Measurements from ENCODE around the gene ZNF394.

Gene ZNF394

DNA sequence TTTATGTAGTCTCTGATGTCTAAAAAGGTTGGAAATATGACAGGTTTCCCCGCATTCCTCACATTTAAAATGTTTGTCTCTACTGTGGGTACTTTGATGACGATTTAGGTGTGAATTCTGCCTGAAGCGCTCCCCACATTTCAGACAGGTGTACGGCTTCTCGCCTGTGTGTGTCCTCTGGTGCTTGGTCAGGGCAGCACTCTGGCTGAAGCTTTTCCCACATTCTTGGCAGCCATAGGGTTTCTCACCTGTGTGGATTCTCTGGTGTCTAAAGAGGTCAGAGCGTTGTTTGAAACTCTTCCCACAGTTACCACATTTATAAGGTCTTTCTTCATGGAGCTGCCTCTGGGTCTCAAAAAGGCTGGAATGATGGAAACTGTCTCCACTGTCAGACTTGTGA, 6.3 kb downstream of the ZNF394 start:
- no peak for DNase-seq

DNA sequence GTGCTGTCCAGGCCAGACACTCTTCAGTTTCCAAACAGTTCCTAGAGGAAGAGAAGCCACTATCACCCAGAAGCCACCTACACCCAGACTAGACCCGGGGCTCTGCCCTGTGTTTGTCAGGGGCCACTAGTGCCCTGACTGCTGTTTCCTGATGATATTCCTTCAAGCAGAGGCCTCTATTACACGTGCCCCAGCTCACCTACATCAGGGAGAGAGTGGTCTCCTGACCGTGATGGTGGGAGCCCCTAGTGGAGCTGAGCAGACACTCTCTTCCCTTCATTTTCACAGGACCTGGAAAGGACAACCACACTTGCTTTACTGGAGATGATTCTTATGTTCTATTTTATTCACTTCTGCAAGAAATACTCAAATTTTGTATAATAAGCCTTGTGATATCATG, 9.2 kb downstream of the ZNF394 start:
- no peak for DNase-seq

DNA sequence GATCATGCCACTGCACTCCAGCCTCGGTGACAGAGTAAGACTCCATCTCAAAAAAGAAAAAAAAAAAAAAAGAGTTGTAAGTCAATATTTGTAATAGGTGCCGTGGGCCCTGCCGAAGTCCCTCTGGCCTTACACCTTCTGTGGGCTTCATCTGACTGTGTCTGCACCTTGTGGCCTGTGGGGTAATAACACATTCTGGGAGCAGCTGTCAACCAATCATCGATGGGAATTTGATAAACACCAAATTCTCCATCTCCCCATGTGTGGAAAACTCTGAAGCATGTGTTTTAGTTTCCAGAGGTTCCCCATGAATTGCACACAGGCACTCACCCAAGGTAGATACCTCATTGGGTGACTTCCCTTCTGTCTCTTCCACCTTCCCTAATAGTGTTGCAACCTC, 10.8 kb downstream of the ZNF394 start:
- no peak for DNase-seq

DNA sequence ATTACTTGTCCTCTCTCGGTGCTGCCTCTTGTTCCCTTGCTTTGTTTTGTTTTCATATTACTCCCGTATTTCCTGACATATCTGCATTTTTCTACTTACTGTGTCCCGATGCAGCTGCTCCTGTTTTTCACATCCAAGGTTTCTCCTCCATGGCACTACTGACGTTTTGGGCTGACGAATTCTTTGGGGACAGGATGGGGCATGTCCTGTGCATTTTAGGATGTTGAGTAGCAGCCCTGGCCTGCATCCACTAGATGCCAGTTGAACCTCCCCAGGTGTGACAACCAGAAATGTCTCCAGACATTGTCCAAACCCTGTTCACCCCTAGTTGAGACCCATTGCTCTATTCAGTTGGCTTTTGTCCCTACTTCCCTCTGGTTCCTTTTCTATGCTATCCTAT, 15.0 kb downstream of the ZNF394 start:
- DNase-seq: no peak

DNA sequence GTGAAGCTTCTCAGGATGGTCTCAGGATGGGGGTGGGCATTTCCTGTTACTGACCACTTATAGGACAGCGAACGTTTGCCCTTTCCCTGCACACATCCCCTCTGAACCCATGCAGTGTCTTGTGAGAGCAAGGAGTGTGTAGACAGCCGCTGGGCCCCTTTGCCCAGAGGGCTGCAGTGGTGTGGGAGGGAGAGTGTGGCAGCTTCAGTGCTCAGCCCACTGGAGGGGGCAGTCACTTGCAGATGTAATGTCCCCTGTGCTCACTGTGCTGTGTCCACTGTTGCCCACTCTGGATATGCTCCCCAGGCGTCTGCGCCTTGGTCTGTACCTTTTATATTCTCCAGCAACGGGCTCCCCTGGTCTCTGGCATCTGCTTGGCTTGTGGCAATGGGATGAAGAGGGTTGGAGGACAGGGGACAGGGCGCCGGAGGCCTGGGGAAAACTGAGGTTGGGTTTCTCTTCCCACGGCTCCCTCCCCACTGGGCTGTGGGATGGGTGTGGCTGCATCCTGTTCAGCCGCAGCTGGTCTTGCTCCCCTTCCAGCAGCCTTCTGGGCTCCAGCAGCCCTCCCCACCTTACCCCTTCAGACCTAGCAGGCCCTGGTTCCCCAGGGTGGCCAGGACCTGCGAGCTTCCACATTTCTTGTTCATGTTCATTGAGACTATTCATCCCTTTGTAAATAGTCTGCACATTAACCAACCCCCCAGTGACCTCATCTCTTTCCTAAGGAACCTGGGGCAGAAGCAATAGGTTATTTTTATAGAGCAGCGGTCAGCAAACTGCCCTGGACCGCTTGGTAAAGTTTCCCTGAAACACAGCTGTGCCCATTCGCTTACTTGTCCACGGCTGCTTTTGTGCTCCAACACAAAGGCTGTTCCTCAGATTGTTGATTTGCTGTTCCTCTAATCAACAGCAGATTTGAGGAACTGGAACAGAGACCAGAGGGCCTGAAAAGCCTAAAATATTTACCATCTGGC, 21.3 kb downstream of the ZNF394 start:
- DNase-seq: no peak

DNA sequence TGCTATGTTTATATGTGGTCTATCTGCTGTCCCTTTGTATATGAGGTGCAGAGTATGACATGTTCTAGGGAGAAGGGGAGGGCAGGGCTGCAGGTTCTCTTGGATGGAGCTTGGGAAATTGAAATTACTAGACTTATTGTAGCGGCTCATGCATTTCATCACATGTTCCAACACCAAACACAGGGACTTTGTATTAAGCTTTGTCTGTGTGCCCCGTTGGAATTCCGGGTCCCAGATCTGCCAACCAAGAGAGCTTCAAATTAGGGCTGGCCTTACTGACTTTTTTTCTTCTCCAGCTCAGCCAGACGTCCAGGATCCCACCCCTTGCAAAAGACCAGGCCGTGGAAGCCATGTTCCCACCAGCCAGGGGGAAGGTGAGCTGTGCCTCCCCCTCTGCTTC, 24.0 kb downstream of the ZNF394 start:
- DNase-seq: no peak

DNA sequence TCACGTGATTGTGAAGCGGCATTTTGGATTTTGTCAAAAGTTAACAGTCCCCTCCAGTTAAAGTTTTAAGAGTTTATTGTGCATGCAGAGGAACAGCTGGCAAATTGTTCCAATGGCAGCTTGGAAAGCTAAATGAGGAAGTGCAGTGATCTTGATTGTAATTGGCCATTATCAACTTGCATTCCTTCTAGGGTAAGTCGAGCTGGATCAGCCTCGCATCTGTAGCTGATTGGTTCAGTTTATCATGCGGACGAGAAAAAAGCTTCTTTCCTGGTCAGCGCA, 26.8 kb downstream of the ZNF394 start:
- DNase-seq: no peak

DNA sequence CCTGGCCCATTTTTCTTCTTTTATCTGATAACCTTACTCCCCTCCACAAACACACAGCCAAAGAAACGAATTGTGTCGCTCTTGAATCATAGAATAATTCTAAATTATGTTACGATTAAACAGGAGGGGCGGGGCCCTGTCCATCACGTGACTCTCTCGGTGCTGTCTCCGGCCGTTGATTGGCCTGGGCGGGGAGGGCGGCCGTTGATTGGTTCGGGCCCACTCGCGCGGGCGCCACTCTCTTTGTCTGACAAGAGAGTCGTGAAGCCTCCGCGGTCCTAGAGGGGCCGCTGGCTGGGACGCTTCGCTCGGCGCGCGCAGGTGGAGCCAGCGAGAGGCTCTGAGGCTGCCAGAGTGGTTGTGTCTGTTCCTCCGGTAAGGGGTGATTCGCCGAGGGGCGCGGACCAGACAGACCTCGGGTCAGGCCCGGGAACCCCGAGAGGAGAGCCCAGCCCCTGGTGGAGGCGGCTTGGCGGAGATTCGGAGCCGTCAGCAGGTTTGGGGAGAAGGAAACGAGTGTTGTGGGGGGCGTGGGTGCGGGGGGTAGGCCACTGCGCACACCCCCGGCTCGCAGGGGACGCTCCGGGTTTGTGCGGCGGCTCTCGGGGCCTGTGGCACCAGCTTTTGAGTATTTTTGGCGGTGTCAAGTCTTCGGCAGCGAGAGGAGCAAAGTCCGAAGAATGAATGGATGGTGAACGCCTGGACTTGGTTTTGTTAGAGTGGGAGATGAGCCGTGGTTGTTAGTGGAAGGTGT, 27.3 kb downstream of the ZNF394 start, which contains the start of gene ZNF789:
TSS of gene ZNF789 (plus strand) at position 330 of the 754 bp plus-strand sequence. CDS start 3,567 bp downstream, outside the sequence.
- peak; percentile 59 to 97 (median 94) for DNase-seq

DNA sequence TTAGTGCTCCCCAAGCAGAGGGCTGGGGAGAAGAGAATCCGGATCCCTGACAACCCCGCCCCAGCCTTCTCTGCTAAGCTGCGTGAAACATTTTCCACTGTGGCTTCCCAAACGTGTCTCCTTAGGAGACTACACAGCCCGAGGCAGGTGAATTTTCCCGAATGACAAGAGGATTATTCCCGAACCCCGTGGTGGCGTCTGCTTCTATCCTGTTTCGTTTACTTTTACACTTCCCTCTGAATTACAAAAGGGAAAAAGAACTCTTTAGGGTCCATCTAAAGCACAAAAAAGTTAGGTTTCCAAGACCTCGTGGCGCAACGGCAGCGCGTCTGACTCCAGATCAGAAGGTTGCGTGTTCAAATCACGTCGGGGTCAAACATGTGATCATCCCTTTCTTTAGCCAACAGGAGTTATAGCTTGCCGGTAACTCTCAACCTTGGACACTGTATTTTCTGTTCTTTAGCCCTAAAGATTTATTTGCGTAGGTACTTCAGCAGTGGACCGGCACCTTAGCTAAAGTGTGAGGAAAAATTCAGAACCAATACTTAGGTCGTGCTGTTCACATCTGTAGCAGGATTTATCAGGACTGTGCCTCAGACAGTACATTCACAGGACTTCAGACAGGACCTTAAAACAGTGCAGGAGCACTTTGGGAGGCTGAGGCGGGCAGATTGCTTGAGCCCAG, 30.6 kb downstream of the ZNF394 start:
- DNase-seq: no peak

DNA sequence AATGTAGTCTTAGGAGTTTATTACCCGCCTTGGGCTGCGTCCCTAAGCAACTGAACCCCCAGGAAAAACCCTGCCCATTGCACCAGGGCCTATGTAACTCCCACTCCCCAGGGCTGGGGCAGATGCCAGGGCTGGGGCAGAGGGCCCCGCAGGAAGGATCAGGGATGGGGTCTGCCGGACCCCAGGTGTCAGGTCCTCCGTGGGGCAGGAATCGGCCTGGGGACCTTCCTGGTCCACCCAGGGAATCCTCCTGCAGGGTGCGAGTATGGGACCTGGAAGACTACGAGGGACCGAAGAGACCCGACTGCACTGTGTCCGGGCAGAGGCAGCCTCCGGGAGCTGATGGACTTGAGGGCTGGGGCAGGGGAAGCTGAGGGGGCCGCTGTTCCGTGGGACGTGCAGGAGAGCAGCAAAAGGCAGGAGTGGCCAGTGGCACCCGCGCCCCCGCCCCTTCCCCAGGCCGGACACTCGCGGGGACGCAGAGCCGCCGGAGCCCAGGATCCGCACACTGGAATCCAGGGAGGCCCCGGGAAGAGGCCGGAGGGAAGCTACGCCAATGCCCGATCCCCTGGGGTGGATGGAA, 31.7 kb downstream of the ZNF394 start:
- DNase-seq: no peak

DNA sequence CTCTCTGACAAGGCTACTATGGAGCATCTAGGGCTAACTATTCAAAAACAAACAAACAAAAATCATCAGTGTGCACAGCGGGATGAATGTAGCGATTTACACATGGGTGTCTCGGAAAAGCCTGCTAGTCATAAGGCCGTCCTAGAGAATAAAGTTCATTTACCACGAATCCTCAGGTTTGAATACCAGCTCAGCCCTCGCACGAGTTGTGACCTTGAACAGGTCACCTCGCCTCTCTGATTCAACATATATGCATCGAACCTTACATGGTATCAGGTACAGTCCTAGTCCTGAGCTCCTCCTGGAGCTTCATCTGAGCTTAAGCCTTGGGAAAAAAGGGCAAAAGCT, 34.7 kb downstream of the ZNF394 start:
- DNase-seq: no peak

DNA sequence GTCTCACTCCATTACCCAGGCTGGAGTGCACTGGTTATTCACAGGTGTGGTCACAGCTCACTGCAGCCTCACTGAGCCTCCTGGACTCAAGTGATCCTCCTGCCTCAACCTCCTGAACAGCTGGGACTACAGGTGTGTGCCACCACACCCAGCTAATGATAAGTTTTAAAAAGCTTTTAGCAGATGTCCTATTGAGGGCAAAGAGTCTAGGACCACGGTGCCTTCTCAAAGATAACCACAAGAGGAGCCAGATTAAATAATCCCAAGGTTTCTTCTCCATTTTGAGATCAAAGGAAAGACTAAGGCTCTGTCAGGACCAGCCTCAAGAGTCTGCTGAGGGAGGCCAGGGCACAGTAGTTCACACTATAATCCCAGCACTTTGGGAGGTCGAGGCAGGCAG, 38.9 kb downstream of the ZNF394 start:
- no peak for DNase-seq

DNA sequence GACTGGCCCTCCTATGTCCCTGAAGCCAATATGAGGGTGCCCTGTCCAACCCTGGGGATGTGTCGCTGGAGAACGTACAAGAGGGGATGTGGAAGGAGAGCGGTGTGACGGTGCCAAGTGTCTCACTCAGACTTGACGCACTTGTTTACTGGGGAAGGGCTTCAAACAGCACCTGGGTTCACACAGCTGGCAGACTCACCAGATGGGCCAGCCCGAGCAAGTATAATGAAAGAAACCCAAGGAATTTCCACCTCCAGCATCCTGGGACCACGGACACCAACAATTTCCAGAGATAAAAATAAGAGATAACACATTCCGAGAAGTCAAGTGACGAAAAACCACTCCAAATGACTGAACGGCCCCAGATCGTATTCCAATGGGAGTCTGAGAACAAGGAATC, 39.4 kb downstream of the ZNF394 start:
- no peak for DNase-seq

DNA sequence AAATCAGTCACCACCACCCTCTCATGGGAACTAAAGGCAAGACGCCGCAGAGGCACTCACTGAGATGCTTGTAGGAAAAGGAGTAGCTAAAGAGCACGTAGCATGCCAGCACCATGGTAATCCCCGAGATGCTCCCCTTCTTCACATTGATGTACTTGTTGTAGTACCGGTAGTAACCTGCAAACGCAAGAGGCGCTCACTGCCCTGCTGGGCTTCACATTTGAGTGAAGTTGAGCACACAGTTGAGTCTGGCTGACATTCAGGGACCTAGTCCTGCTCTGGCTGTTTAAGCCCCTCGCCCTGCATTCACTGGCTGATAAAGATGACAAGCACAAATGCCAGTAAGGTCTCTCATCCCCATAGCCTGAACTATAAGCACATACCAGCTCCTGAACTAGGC, 41.0 kb downstream of the ZNF394 start:
- DNase-seq: no peak

DNA sequence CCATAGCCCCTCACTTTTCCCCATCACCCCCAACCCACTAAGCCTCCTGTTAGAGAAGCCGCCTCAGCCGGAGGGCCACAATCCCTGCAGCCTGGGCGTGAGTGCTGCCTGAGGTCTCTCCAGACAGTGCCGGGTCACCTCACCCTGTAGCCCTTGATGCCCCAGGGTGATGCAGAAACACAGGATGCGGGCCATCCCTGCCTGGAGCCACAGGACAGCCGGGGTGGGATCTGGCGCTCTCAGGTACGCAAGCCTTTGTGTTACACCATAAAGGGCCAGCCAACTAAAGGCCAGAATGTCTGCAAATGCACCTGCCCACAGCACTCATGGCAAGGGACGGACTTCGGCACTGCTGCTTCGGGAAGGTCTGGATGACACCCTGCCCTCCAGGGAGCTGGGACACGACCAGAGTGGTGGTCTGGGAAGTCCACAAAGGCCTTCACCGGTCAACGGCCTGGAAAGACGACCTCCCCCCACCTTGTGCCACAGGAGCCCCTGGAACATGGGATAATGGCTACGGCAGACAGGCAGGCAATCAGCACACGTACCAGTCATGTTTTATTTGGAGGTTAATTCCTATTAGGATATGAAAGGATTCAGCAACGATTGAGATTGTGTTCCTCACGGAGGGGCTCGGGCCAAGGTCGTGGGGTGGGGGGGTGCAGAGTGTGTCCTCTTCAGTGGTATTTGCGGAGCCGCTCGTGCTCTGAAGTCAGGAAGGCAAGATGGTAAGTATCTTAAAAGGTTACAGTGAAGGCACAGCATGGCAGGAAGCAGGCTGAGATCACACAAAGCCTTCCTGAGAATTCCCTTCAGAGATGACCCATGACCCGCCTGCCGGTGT, 42.2 kb downstream of the ZNF394 start:
- DNase-seq: no peak

DNA sequence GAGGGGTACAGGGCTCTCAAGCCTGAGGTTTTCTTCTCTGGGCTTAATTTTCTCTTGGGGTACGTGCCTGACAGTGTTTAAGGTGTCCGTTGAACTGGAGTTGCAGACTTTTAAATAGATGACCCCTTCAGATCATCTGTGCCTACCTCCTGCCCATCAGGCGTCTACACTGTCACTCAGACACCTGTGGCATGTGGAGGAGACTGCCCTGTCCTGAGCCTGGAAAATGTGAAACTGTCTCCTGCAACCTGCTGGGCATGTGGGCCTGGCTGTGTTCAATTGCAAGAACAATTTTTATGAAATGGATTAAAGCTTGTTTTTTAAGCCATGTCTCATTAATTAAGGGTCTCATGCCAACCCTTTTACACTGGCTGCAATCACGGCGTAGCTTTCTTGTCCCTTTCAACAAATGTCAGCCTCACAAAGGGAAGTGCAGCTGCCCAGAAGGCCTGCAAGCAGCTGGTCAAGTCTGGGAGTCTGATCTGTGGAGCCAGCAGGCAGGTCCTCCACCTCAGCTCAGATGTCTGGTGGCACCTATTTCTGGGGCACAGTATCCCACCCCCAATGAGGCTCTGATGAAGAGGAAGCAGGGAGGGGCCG, 42.9 kb downstream of the ZNF394 start:
- DNase-seq: no peak

DNA sequence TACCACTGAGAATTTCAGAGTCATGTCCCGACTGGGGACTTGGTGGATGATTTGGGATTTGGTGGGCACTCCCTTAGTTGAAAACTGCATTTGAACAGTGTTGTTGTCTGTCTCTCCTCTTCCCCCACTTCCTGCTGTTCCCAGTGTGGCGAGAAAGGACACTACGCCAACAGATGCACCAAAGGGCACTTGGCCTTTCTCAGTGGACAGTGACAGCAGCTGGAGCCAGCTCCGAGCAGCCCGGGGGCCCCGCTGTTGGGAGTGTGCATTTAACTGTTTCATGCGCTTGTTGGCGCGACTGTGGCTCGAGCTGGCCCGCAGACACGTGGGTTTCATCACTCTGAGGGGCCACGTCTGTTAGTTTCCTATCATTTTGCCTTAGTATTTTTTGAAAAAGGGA, 43.8 kb downstream of the ZNF394 start:
- peak in 3 of 14 donors; percentile 17 to 45 (median 22) for DNase-seq

DNA sequence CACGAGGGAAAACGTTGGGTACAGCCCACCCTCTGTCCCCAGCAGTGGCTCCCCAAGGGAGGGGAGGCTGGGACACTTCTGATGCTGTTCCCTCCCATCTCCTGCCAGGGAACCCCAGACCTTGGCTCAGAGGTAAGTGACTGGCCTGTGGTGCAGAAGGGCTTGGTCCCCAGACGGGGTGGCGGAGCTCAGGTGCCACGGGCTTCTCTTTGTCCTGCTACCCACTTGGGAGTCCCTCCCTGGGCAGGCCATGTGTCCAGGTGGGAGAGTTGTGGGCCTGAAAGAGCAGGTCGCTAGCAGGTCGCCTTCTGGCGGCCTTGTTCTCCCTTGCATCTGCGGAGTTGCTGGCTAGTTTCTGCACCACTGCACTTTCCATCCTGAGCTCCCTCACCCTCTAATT, 44.2 kb downstream of the ZNF394 start:
- no peak for DNase-seq

DNA sequence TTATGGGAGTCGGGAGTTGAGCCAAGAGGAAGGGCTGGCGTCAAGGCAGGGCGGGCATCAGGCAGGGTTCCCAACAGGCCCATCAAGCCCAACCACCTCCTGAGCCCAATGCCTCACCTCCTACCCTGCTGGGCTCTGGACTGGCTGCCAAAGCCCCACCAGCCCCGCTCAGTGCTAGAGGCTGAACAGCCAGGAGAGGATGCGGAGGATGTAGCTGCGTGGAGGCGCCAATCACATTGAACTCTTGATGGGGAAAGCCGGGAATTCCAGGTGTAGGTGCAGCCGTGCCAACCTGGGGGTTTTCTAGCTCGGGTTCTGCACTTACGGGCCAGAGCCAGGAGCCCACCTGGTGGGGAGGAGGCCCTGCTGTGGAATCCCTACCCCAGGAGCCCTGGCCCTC, 47.0 kb downstream of the ZNF394 start:
- DNase-seq: no peak

DNA sequence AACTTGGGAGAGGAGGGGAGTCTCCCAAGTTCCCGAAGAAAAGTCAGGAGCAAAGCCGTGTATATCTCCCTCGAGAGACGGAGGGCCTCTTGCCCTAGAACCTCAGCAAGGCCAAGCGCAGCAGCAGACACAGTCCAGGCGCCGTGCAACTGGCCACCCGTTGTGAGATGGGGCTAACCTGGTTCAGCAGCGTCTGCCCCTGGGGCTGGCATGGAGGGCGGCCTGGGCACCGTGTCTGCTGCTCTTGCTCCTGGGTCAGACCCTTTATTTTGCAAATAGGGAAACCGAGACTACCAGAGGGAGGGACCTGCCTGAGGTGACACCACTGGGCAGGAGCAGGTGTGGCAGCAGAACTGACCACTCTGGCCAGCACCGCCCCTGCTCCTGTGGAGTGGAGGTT, 47.5 kb downstream of the ZNF394 start:
- no peak for DNase-seq

DNA sequence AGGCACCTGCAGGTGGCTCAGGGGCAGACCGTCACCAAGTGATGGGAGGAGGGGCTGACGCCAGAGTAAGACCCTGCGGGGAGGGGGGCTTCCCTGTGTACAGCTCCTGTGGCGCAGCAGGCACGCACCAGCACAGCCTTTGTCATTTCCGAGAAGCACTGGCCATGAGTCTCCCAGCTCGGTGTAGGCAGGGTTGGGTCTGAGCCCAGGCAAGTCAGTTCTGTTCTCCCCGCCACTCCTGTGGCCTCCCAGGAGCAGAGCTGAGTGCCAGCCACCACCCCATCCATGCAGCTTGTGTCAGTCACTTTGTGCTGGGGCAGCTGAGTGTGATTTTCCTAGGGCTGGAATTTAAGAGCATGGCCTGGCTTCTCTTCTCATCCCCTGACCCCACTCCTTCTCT, 48.1 kb downstream of the ZNF394 start:
- DNase-seq: peak in 8 of 14 donors; percentile 7 to 81 (median 18)

DNA sequence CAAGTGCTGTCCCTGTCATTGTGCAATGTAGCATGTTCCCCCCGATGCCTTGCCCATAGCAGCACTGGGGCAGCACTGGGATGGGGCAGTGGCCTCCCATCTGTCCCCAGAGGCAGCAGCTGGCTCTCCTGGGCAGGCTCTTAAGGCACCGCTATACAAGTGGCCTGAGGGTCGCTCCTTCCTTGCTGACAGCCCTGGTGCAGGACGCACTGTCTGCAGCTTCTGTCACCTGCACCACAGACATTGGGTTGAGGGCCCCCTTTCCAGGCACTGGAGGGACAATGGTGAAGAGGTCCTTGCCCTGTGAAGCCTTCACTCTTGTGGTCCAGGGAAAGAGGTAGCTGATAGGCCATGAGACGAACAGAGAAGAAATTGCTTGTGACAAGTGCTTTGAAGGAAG, 50.8 kb downstream of the ZNF394 start:
- DNase-seq: no peak
